ENCODE data around the gene NYNRIN. TPM values are rescaled to one million over a fixed set of nuclear protein-coding genes. Genes with fewer than 3 reads are reported as not detected.
"Not testable (repeated sequence)": the region's sequence is repeated elsewhere in the genome, so short reads cannot be mapped to it uniquely, and the experiment has no call there.

Gene NYNRIN
- total RNA-seq, 1 donor from 2014 or later: 6.2 TPM

DNA sequence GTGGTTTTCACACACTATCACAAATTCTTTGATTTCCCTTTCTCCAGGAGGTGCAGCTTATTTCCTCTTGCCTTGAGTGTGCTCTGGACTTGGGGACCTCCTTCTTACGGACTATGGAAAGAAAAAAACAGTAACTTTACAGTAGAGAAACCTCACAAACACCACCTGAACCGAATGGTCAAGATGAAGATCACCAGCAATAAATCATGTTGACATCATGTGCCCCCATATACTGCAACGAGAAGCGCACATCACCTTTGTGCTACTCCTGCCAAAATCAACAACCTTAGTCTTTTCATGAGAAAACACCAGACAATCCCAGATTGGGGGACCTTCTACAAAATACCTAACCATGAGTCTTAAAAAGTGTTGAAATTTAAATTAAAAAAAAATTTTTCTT is 13.3 kb upstream of the NYNRIN start:
- DNase-seq (ENCODE audit: low read depth): no peak
- H3K4me3 ChIP-seq (ENCODE audit: low read depth, low read length): no peak overlapping the region
- TF ChIP-seq, protein P1, sequence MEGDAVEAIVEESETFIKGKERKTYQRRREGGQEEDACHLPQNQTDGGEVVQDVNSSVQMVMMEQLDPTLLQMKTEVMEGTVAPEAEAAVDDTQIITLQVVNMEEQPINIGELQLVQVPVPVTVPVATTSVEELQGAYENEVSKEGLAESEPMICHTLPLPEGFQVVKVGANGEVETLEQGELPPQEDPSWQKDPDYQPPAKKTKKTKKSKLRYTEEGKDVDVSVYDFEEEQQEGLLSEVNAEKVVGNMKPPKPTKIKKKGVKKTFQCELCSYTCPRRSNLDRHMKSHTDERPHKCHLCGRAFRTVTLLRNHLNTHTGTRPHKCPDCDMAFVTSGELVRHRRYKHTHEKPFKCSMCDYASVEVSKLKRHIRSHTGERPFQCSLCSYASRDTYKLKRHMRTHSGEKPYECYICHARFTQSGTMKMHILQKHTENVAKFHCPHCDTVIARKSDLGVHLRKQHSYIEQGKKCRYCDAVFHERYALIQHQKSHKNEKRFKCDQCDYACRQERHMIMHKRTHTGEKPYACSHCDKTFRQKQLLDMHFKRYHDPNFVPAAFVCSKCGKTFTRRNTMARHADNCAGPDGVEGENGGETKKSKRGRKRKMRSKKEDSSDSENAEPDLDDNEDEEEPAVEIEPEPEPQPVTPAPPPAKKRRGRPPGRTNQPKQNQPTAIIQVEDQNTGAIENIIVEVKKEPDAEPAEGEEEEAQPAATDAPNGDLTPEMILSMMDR (conservative IDR thresholded peaks at IDR 0.05; ENCODE audit: low read depth, low read length): no peak

DNA sequence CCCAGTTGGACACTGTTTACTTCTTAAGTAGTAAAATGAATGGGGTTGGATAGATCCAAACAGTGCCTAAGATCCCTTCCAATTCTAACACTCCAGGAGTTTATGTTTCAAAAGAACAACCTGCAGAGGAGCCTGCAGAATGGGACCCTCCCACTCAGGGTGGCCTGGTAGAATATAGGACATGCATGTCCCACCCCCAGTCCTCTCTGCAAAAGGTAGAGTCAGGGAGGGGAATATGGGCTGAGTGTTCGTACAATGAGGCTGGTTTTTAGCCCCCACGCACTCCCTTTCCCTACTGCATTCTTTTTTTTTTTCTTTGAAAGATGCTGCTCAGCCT is 11.8 kb upstream of the NYNRIN start:
- TF ChIP-seq, protein P1 (conservative IDR thresholded peaks at IDR 0.05; ENCODE audit: low read depth, low read length): no peak
- no peak for DNase-seq (ENCODE audit: low read depth)
- no peak overlapping the region for H3K4me3 ChIP-seq (ENCODE audit: low read depth, low read length)

DNA sequence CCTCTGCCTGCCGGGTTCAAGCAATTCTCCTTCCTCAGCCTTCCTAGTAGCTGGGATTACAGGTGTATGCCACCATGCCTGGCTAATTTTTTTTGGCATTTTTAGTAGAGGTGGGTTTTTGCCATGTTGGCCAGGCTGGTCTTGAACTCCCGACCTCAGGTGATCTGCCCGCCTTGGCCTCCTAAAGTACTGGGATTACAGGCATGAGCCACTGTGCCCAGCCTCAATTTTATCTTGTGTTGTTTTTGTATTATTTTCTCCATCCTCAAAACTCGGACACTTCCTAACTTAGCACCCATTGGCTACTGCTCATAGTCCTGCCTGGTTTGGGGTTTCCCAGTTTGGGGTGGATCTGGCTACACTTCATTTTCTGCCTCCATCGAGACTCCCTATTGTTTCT is 11.2 kb upstream of the NYNRIN start:
- H3K4me3 ChIP-seq (ENCODE audit: low read depth, low read length); DNase-seq (ENCODE audit: low read depth): not testable (repeated sequence)

DNA sequence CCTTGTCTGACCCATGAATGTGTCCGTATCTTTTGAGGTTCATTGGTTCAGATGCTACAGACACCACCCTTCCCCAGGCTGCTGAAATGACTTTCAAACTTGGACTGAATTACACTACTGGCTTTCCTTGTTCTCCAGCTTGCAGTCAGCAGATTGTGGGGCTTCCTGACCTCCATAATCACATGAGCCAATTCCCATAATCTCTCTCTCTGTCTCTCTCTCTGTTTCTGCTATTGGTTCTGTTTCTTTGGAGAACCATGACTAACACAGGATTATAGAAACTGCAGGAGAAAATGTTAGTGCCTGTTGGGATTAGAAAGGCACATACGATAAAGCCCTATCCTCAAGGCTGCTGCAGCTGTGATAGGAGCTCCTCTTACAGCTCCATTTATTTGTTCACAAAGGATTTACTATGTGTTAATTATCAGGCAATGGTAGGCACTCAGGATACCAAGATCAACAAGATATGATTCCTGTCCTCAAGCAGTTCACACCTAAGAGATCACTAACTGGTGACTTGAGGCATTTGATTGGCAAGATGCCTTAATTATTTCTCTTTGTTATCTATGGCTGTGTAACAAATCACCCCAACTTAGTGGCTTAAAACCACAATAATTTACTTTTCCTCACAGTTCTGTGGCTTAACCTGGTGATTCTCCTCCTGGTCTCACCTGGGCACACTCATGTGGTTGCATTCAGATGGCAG is 10.2 kb upstream of the NYNRIN start:
- no peak for DNase-seq (ENCODE audit: low read depth)
- H3K4me3 ChIP-seq (ENCODE audit: low read depth, low read length): no peak overlapping the region
- TF ChIP-seq, protein P1 (conservative IDR thresholded peaks at IDR 0.05; ENCODE audit: low read depth, low read length): no peak

DNA sequence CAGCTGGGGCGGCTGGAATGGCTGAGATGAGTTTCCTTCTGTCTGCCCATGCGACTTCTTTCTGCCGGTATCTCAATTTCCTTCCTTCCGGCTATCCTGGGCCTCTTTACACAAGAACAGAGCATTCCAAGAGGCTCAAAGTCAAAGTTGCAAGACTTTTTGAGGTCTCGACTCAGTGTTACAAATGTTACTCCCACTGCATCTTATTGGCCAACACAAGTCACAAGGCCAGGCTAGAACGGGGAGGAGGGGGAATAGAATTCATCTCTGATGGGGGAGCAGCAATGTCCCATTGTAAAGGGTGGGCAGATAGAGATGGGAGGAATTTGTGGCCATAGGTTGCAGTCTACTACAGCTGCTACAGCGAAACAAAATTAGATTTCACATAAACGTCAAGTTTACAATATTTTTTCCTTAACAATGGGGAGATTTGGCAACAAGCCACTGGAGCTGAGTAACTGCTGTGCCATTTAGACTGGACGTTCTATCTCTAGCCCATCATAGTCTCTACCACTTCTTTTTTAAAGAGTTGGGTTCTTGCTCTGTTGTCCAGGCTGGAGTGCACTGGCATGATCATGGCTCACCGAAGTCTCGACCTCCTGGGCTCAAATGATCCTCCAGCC is 9.5 kb upstream of the NYNRIN start:
- no peak overlapping the region for H3K4me3 ChIP-seq (ENCODE audit: low read depth, low read length)
- TF ChIP-seq, protein P1 (conservative IDR thresholded peaks at IDR 0.05; ENCODE audit: low read depth, low read length): no peak
- no peak for DNase-seq (ENCODE audit: low read depth)

DNA sequence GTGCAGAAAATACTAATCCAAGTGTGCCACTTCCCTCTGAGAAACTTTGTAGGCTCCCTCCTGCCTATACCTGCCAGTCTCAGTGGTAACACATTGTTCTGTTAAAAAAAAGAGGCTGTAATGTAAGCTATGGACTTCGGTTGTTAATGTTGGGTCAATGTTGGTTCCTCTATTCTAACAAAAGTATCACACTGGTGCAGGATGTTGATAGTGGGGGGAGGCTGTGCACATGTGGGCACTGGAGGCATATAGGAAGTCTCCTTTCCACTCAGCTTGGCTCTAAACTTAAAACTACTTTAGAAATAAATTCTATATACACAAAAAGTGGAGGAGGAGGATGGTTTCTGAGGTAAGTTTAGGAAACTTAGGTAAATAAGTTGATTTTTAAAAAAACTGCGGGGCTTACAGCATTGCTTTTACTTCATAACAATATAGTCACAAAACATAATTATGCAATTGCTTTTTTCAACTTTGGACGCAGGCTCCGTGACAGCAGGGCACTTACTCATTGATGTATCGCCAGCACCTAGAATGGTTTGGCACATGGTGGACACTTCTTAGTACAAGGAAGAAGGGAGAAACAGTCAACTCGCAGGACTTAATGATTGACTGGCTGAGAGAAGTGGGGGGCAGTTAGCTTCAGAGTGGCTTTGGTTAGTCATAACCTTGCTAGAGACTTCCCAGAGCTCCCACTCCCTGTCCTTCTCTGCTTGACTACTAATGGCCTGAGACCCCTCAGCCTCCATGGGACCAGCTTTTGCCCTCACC is 7.9 kb upstream of the NYNRIN start:
- TF ChIP-seq, protein P1 (conservative IDR thresholded peaks at IDR 0.05; ENCODE audit: low read depth, low read length): no peak
- H3K4me3 ChIP-seq (ENCODE audit: low read depth, low read length): no peak overlapping the region
- no peak for DNase-seq (ENCODE audit: low read depth)

DNA sequence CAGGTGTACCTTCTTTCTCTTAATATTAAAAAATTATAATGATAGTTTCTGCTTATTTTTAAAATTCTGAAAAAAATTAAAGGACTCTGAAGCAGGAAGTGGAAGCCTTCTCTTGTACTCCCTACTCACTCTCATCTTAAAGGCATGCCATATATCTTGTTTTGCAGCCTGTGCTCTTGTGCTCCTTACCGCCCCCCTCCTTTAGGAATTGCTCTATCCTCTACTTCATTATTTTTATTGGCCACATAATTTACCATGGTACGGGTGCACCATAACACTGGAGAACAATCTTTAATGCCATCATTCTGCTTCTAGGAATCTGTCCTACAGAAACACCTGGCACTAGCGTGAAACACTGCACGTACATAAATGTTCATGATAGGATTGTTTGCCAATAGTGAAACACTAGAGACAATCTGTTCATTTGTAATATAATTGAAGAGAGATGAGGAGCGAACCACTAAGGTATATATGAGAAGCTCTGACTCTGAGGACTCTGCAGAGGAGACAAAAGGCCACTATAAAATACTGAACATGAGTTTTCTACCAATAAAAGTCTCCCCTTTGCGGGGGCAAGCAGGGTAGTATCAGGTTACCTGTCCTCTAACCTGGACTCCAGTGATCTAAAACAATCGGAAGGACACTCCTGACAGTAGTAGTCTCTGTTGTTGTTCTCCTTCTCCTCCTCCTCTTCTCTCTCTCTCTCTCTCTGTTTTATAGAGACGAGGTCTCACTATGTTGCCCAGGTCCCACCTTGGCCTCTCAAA is 6.3 kb upstream of the NYNRIN start:
- no peak for DNase-seq (ENCODE audit: low read depth)
- TF ChIP-seq, protein P1 (conservative IDR thresholded peaks at IDR 0.05; ENCODE audit: low read depth, low read length): peak; percentile 31
- H3K4me3 ChIP-seq (ENCODE audit: low read depth, low read length): peak overlapping the region; percentile 11
